ENCODE measurements around the gene CLK1. TPM values are rescaled to one million over a fixed set of nuclear protein-coding genes. Genes with fewer than 3 reads are reported as not detected.

Gene CLK1
- total RNA-seq (2021; ENCODE audit: unreplicated experiment) (46.6 TPM), Bru-seq, nascent RNA (percentile 98 among the genes with signal in this experiment), BruChase-seq, experiment 1, labeled RNA remaining after a 2-hour chase (percentile 97 among the genes with signal in this experiment), BruChase-seq, experiment 2, labeled RNA remaining after a 6-hour chase (percentile 87 among the genes with signal in this experiment)
- polyA plus RNA-seq (2012; ENCODE audit: insufficient read length), result 11.5 TPM
- long read RNA-seq, transcript CLK1-204 (12 exons, 1,682 nt), result minor isoform, 9 of 46 reads
- long read RNA-seq, transcript CLK1-210 (11 exons, 3,208 nt), result major isoform, 11 of 46 reads
- long read RNA-seq, transcript CLK1-201 (13 exons, 1,888 nt), result major isoform, 11 of 46 reads
- long read RNA-seq, partial matches to known transcripts, result 0 of 46 reads
- long read RNA-seq, other reads (novel, unspliced or antisense), result 9 of 46 reads

GRCh38 chr2:200864176-200865034, at the start of gene CLK1:
Gene CLK1 (minus strand): TSS chr2:200864658. CDS start chr2:200861862, 2,796 bp downstream.
- peak; percentile 75 for DNase-seq (ENCODE audit: low read depth, low spot score)
- intact Hi-C loops (cut with micrococcal nuclease; ENCODE audit: unreplicated experiment) (loop anchor here (5.0 kb wide), 1 partner anchor 152 kb away; no protein-coding TSS in a partner anchor), in situ Hi-C loops (cut with HindIII; ENCODE audit: low pct_unique_long_range_greater_than_20kb, low sequenced_read_pairs) (no loop called here)
- CTCF ChIA-PET, result no interaction called here
- TF ChIP-seq POLR2AphosphoS5 (IDR thresholded peaks at IDR 0.05; ENCODE audit: low read depth, low read length), result peak; percentile 95
- peak; percentile 95 for TF ChIP-seq TCF7L2 (IDR thresholded peaks at IDR 0.05; ENCODE audit: low read depth, low read length)
- TF ChIP-seq SIN3A (IDR thresholded peaks at IDR 0.05; ENCODE audit: borderline replicate concordance, insufficient read depth, low read depth, low read length), result no peak
- H3K4me1 ChIP-seq (ENCODE audit: control insufficient read depth, insufficient read depth, low read length), result peaks cover 23% of the 10 kb centered on the region
- peaks cover 18% of the 10 kb centered on the region for H3K36me3 ChIP-seq (ENCODE audit: control insufficient read depth, insufficient read depth, low read length)
- no TSS peak for BruUV-seq (replicated peaks)
- H3K9me3 ChIP-seq (ENCODE audit: control insufficient read depth, insufficient read depth, low read depth, low read length), result no peaks in the 10 kb centered on the region
- peak within 1 kb of the TSS; percentile 93 to 97 for H3K4me3 ChIP-seq (ENCODE audit: low read depth in 2 of 2, low read length in 2 of 2)
- POLR2A ChIA-PET, result interaction anchor here (0.6 to 1.2 kb wide), 6 partner anchors 11 to 1129 kb away, joined by 3 to 7 read pairs (median 3); partner anchors contain the start of genes NIF3L1 and PPIL3
- H3K27ac ChIP-seq (ENCODE audit: low read length), result peak within 1 kb of the TSS; percentile 99
- ATAC-seq, result peak; percentile 95
- H3K27me3 ChIP-seq (ENCODE audit: control insufficient read depth, insufficient read depth, low read length), result no peaks in the 10 kb centered on the region

GRCh38 chr2:200913654-200914053, 49.2 kb upstream of the CLK1 start:
- intact Hi-C loops (cut with micrococcal nuclease; ENCODE audit: unreplicated experiment), result no loop called here
- CTCF ChIA-PET, result interaction anchor here (0.7 kb wide), 1 partner anchor 197 kb away, joined by 7 read pairs; no protein-coding TSS in a partner anchor

More at GRCh38 chr2:200913654-200914053, 49.2 kb upstream of the CLK1 start:
- no peak overlapping the region for H3K4me3 ChIP-seq (ENCODE audit: low read depth in 2 of 2, low read length in 2 of 2)
- no peak for TF ChIP-seq POLR2AphosphoS5 (IDR thresholded peaks at IDR 0.05; ENCODE audit: low read depth, low read length)
- no peak for TF ChIP-seq TCF7L2 (IDR thresholded peaks at IDR 0.05; ENCODE audit: low read depth, low read length)
- TF ChIP-seq, protein P1, sequence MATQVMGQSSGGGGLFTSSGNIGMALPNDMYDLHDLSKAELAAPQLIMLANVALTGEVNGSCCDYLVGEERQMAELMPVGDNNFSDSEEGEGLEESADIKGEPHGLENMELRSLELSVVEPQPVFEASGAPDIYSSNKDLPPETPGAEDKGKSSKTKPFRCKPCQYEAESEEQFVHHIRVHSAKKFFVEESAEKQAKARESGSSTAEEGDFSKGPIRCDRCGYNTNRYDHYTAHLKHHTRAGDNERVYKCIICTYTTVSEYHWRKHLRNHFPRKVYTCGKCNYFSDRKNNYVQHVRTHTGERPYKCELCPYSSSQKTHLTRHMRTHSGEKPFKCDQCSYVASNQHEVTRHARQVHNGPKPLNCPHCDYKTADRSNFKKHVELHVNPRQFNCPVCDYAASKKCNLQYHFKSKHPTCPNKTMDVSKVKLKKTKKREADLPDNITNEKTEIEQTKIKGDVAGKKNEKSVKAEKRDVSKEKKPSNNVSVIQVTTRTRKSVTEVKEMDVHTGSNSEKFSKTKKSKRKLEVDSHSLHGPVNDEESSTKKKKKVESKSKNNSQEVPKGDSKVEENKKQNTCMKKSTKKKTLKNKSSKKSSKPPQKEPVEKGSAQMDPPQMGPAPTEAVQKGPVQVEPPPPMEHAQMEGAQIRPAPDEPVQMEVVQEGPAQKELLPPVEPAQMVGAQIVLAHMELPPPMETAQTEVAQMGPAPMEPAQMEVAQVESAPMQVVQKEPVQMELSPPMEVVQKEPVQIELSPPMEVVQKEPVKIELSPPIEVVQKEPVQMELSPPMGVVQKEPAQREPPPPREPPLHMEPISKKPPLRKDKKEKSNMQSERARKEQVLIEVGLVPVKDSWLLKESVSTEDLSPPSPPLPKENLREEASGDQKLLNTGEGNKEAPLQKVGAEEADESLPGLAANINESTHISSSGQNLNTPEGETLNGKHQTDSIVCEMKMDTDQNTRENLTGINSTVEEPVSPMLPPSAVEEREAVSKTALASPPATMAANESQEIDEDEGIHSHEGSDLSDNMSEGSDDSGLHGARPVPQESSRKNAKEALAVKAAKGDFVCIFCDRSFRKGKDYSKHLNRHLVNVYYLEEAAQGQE (IDR thresholded peaks at IDR 0.05; ENCODE audit: insufficient read depth in 1 of 2, low read depth in 2 of 2, low read length in 1 of 2), result no peak
- TF ChIP-seq SIN3A (IDR thresholded peaks at IDR 0.05; ENCODE audit: borderline replicate concordance, insufficient read depth, low read depth, low read length), result no peak
- no peak for TF ChIP-seq CTCF (IDR thresholded peaks at IDR 0.05)
- no peaks in the 10 kb centered on the region for H3K4me1 ChIP-seq (ENCODE audit: control insufficient read depth, insufficient read depth, low read length)
- H3K36me3 ChIP-seq (ENCODE audit: control insufficient read depth, insufficient read depth, low read length), result peaks cover 39% of the 10 kb centered on the region
- DNase-seq (ENCODE audit: low read depth, low spot score) (no peak), ATAC-seq (no peak)
- no TSS peak for BruUV-seq (replicated peaks)
- no peaks in the 10 kb centered on the region for H3K9me3 ChIP-seq (ENCODE audit: control insufficient read depth, insufficient read depth, low read depth, low read length)
- H3K27ac ChIP-seq (ENCODE audit: low read length), result no peak overlapping the region
- in situ Hi-C loops (cut with HindIII; ENCODE audit: low pct_unique_long_range_greater_than_20kb, low sequenced_read_pairs), result no loop called here
- no peaks in the 10 kb centered on the region for H3K27me3 ChIP-seq (ENCODE audit: control insufficient read depth, insufficient read depth, low read length)
- POLR2A ChIA-PET, result no interaction called here

Measured in Panc1 (cell line).